ENCODE results near the gene PCSK6. TPM values are rescaled to one million over a fixed set of nuclear protein-coding genes. Genes with fewer than 3 reads are reported as not detected.
"Not testable (repeated sequence)": the region's sequence is repeated elsewhere in the genome, so short reads cannot be mapped to it uniquely, and the experiment has no call there.

PCSK6 gene
- total RNA-seq, 1 donor from 2014 or later, result 16.6 TPM

- intact Hi-C loops (cut with DNase I), result no loop called here
- Histone ChIP-seq H3K27ac (no peak overlapping the region), H3K27me3 (no peaks in the 10 kb centered on the region), H3K36me3 (no peaks in the 10 kb centered on the region), H3K4me1 (peaks cover 30% of the 10 kb centered on the region), H3K9me3 (no peaks in the 10 kb centered on the region), H3K4me3 (no peak overlapping the region)
- no peak for DNase-seq
- no peak for ATAC-seq
- no peak for TF ChIP-seq CTCF (IDR thresholded peaks at IDR 0.05)
Observed at GRCh38 chr15:101456057-101456739, 33.3 kb downstream of the PCSK6 start.

DNA sequence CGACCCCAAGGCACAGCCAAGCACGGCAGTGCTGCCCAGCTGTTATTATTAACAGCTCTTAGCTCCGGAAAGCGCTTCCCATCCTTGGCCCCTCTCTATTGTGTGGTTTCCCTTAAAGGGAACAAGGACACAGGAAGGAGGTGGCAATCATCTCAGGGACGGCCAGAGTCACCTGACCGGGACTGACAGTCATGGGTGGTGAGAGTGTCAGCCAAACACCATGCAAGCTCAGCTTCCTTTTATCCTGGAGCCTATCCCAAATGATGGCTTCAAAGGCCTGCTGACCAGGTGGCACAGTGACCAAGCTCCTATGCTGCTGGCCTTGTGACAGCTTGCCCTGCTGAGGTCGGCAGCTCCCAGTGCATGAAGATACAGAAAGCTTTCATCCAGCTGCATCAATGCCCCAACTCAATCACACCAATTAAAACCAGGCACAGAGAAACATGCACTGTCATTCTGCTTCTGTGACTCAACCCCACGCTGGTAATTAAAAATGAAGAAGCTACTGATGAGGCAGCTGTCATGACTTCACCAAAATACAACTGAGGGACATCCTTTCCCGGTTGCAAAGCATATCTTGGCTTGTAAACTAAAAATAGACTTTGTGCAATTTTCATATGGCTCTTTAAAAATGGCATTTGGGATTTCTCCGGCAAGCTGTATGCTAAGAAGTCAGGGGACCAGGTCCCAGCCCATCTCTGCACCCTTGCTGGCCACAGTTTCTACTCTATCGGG, 34.0 kb downstream of the PCSK6 start:
- intact Hi-C loops (cut with DNase I), result no loop called here
- no peak for DNase-seq
- no peak for TF ChIP-seq CTCF (IDR thresholded peaks at IDR 0.05)
- peaks cover 33% of the 10 kb centered on the region for H3K4me1 ChIP-seq
- no peaks in the 10 kb centered on the region for H3K27me3 ChIP-seq
- ATAC-seq, result peak; percentile 69
- H3K36me3 ChIP-seq, result no peaks in the 10 kb centered on the region
- H3K4me3 ChIP-seq, result no peak overlapping the region
- peak overlapping the region; percentile 3 for H3K27ac ChIP-seq
- H3K9me3 ChIP-seq, result no peaks in the 10 kb centered on the region

GRCh38 chr15:101454781-101455180, 34.7 kb downstream of the PCSK6 start:
- ATAC-seq; H3K27ac ChIP-seq; DNase-seq; H3K4me3 ChIP-seq; H3K9me3 ChIP-seq; H3K27me3 ChIP-seq; intact Hi-C loops (cut with DNase I); H3K36me3 ChIP-seq: not testable (repeated sequence)
- H3K4me1 ChIP-seq, result peaks cover 38% of the 10 kb centered on the region

DNA sequence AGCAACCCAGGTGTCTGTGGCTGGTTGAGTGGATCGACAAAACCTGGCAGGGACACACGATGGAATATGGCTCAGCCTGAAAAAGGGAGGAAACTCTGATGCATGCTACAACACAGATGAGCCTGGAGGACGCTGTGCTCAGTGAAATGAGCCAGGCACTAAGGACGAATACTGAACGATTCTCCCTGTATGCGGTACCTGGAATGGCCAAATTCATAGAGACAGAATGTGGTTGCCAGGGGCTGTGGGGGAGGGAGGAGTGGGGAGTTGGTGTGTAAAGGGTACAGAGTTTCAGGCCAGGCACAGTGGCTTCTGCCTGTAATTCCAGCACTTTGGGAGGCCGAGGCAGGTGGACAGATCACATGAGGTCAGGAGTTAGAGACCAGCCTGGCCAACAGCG, 35.1 kb downstream of the PCSK6 start:
- intact Hi-C loops (cut with DNase I), result no loop called here
- ATAC-seq, result no peak
- TF ChIP-seq CTCF (IDR thresholded peaks at IDR 0.05), result no peak
- H3K27me3 ChIP-seq, result no peaks in the 10 kb centered on the region
- H3K4me1 ChIP-seq, result peaks cover 38% of the 10 kb centered on the region
- no peak for DNase-seq
- no peaks in the 10 kb centered on the region for H3K9me3 ChIP-seq
- no peaks in the 10 kb centered on the region for H3K36me3 ChIP-seq
- H3K27ac ChIP-seq, result no peak overlapping the region
- no peak overlapping the region for H3K4me3 ChIP-seq

GRCh38 chr15:101453123-101454120, 36.1 kb downstream of the PCSK6 start:
- H3K36me3 ChIP-seq, result no peaks in the 10 kb centered on the region
- H3K9me3 ChIP-seq, result no peaks in the 10 kb centered on the region
- peaks cover 32% of the 10 kb centered on the region for H3K4me1 ChIP-seq
- no peak overlapping the region for H3K4me3 ChIP-seq
- intact Hi-C loops (cut with DNase I), result no loop called here
- DNase-seq (no peak), ATAC-seq (no peak)
- H3K27me3 ChIP-seq, result no peaks in the 10 kb centered on the region
- H3K27ac ChIP-seq, result no peak overlapping the region
- no peak for TF ChIP-seq CTCF (IDR thresholded peaks at IDR 0.05)
